Neural cell (in vitro differentiated cells): ENCODE measurements around the gene C9orf43. TPM values are rescaled to one million over a fixed set of nuclear protein-coding genes. Genes with fewer than 3 reads are reported as not detected.

Source experiments
- H2AFZ ChIP-seq: fragments of 200-600, 300-800 bp; sonication (generic), shearing (Covaris generic); 2 replicates; pipeline ENCODE4 v1.6.0; 2014; ENCODE audit warnings: low read depth, mild to moderate bottlenecking, antibody characterized with exemption, low read length, moderate library complexity
- H3F3A ChIP-seq: fragments of 200-600 bp; shearing (Covaris generic); 2 replicates; pipeline ENCODE4 v1.6.1; 2016; ENCODE audit warnings: mild to moderate bottlenecking, moderate library complexity, mixed read lengths, antibody characterized with exemption, low read length; ENCODE audit not compliant: insufficient read depth, poor library complexity, severe bottlenecking
- H3K27ac ChIP-seq: fragments of 200-600, 300-800 bp; sonication (generic), shearing (Covaris generic); 2 replicates; pipeline ENCODE4 v1.5.1; 2014; ENCODE audit warnings: mild to moderate bottlenecking, low read length, moderate library complexity
- H3K27me3 ChIP-seq: fragments of 300-800, 200-600 bp; sonication (generic), shearing (Covaris generic); 2 replicates; pipeline ENCODE4 v1.6.0; 2014; ENCODE audit warnings: mild to moderate bottlenecking, low read depth, low read length, moderate library complexity; ENCODE audit not compliant: insufficient read depth
- H3K36me3 ChIP-seq: fragments of 300-800, 200-600 bp; sonication (generic), shearing (Covaris generic); 2 replicates; pipeline ENCODE4 v1.5.1; 2014; ENCODE audit warnings: mild to moderate bottlenecking, antibody characterized with exemption, low read length, moderate library complexity; ENCODE audit not compliant: insufficient read depth
- H3K4me2 ChIP-seq: fragments of 300-800, 200-600 bp; sonication (generic), shearing (Covaris generic); 2 replicates; pipeline ENCODE4 v1.6.0; 2014; ENCODE audit warnings: mild to moderate bottlenecking, low read length
- H3K4me3 ChIP-seq: fragments of 300-800, 200-600 bp; sonication (generic), shearing (Covaris generic); 2 replicates; pipeline ENCODE4 v1.5.1; 2014; ENCODE audit warnings: mild to moderate bottlenecking, low read length, moderate library complexity
- H3K79me2 ChIP-seq: fragments of 200-600 bp; shearing (Covaris generic); replicated peaks from 2 replicates; pipeline ENCODE4 v1.6.0; 2014; ENCODE audit warnings: mild to moderate bottlenecking, low read length, moderate library complexity; ENCODE audit not compliant: insufficient read depth
- H3K9ac ChIP-seq: fragments of 300-800, 200-600 bp; sonication (generic), shearing (Covaris generic); 2 replicates; pipeline ENCODE4 v1.6.1; 2016; ENCODE audit warnings: mild to moderate bottlenecking, low read length, mixed read lengths
- H3K9me2 ChIP-seq: fragments of 200-600 bp; shearing (Covaris generic); 2 replicates; pipeline ENCODE4 v1.6.1; 2016; ENCODE audit warnings: mild to moderate bottlenecking, low read length, mixed read lengths; ENCODE audit not compliant: insufficient read depth
- H3K9me3 ChIP-seq: fragments of 200-600, 300-800 bp; sonication (generic), shearing (Covaris generic); 2 replicates; pipeline ENCODE4 v1.6.1; 2016; ENCODE audit warnings: mild to moderate bottlenecking, mixed run types, low read length, moderate library complexity, mixed read lengths
- H4K20me1 ChIP-seq: fragments of 200-600 bp; shearing (Covaris generic); 2 replicates; pipeline ENCODE4 v1.6.1; 2016; ENCODE audit warnings: mild to moderate bottlenecking, mixed run types; ENCODE audit not compliant: insufficient read depth
- EP300 ChIP-seq: fragments of 450-650 bp; conservative IDR thresholded peaks from 2 replicates; pipeline ENCODE4 v1.6.1; 2014; ENCODE audit warnings: antibody characterized with exemption, mild to moderate bottlenecking, moderate library complexity; ENCODE audit not compliant: poor library complexity, severe bottlenecking
- EZH2 ChIP-seq: fragments of 200-600, 300-800 bp; shearing (Covaris generic), sonication (generic); IDR thresholded peaks from 2 replicates; pipeline ENCODE4 v1.6.1; 2014; ENCODE audit warnings: antibody characterized with exemption, low read length, borderline replicate concordance, mild to moderate bottlenecking; ENCODE audit not compliant: insufficient read depth, poor library complexity, severe bottlenecking
- MXI1 ChIP-seq: fragments of 450-650 bp; conservative IDR thresholded peaks from 2 replicates; pipeline ENCODE4 v1.6.1; 2014; ENCODE audit warnings: antibody characterized with exemption, mild to moderate bottlenecking; ENCODE audit not compliant: poor library complexity, severe bottlenecking
- POLR2AphosphoS5 ChIP-seq: IDR thresholded peaks from 2 replicates; pipeline ENCODE4 v1.6.1; 2012
- RAD21 ChIP-seq: fragments of 450-650 bp; conservative IDR thresholded peaks from 2 replicates; pipeline ENCODE4 v1.6.1; 2014; ENCODE audit warnings: antibody characterized with exemption, mild to moderate bottlenecking, moderate library complexity
- SMC3 ChIP-seq: fragments of 450-650 bp; conservative IDR thresholded peaks from 2 replicates; pipeline ENCODE4 v1.6.1; 2014; ENCODE audit warnings: antibody characterized with exemption, mild to moderate bottlenecking, moderate library complexity; ENCODE audit not compliant: poor library complexity
- TAF1 ChIP-seq: IDR thresholded peaks from 2 replicates; pipeline ENCODE4 v1.6.1; 2012; ENCODE audit warnings: low read depth
- polyA plus RNA-seq: library from polyadenylated mRNA; depleted of rRNA; stranded (reverse); fragments of >200 nt; gene quantifications from 2 replicates; pipeline ENCODE4 v1.2.3, GENCODE V29; 2014
- TF ChIP-seq, protein P1 (sequence below): fragments of 450-650 bp; IDR thresholded peaks from 2 replicates; pipeline ENCODE4 v1.5.1; 2014; ENCODE audit warnings: antibody characterized with exemption, mild to moderate bottlenecking, moderate library complexity; ENCODE audit not compliant: poor library complexity, severe bottlenecking
- TF ChIP-seq, protein P2 (sequence below): IDR thresholded peaks from 2 replicates; pipeline ENCODE4 v1.6.1; 2012; ENCODE audit warnings: borderline replicate concordance

Gene C9orf43
- polyA plus RNA-seq, 1 donor from 2014 or later: 0.33 TPM

DNA sequence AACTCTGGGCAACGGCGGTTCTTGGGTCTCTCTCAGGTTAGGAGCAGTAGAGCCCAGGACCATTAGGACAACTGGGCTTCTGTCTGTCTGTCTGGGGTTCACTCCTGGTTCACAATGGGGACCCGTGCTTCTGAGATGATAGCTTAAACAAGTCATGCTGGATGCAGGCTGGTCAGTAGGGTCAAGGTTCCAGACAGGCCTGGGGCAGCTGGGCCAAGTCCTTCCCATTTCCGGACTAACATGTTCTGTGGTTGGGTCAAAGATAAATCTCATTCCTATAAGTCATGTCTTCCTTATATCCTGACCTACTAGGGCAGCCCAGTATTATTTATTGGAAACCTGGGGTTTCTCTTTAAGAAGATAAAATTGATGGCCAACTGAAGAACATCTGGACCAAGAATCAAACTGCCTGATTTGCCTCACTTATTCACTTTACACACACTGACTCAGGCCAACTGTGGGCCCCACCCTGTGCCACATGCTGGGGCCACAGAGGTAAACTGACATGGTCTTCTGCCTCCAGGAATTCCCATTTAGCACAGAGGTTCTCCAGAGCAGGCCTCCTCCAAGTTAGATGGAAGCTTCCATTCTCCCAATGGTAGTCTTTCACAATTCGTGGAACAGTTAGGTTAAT, 42.1 kb upstream of the C9orf43 start:
- H3K9me2 ChIP-seq: no peaks in the 10 kb centered on the region
- H3K9me3 ChIP-seq: no peaks in the 10 kb centered on the region
- no peaks in the 10 kb centered on the region for H3K79me2 ChIP-seq
- no peaks in the 10 kb centered on the region for H3K36me3 ChIP-seq
- H3K27ac ChIP-seq: no peak overlapping the region
- H3F3A ChIP-seq: no peaks in the 10 kb centered on the region
- no peaks in the 10 kb centered on the region for H4K20me1 ChIP-seq
- TF ChIP-seq RAD21 (no peak), EP300 (no peak), TAF1 (no peak)
- TF ChIP-seq, protein P1, sequence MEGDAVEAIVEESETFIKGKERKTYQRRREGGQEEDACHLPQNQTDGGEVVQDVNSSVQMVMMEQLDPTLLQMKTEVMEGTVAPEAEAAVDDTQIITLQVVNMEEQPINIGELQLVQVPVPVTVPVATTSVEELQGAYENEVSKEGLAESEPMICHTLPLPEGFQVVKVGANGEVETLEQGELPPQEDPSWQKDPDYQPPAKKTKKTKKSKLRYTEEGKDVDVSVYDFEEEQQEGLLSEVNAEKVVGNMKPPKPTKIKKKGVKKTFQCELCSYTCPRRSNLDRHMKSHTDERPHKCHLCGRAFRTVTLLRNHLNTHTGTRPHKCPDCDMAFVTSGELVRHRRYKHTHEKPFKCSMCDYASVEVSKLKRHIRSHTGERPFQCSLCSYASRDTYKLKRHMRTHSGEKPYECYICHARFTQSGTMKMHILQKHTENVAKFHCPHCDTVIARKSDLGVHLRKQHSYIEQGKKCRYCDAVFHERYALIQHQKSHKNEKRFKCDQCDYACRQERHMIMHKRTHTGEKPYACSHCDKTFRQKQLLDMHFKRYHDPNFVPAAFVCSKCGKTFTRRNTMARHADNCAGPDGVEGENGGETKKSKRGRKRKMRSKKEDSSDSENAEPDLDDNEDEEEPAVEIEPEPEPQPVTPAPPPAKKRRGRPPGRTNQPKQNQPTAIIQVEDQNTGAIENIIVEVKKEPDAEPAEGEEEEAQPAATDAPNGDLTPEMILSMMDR: no peak
- no peak overlapping the region for H3K4me3 ChIP-seq
- no peak overlapping the region for H2AFZ ChIP-seq
- no peaks in the 10 kb centered on the region for H3K27me3 ChIP-seq
- no peak overlapping the region for H3K4me2 ChIP-seq
- H3K9ac ChIP-seq: no peak overlapping the region

DNA sequence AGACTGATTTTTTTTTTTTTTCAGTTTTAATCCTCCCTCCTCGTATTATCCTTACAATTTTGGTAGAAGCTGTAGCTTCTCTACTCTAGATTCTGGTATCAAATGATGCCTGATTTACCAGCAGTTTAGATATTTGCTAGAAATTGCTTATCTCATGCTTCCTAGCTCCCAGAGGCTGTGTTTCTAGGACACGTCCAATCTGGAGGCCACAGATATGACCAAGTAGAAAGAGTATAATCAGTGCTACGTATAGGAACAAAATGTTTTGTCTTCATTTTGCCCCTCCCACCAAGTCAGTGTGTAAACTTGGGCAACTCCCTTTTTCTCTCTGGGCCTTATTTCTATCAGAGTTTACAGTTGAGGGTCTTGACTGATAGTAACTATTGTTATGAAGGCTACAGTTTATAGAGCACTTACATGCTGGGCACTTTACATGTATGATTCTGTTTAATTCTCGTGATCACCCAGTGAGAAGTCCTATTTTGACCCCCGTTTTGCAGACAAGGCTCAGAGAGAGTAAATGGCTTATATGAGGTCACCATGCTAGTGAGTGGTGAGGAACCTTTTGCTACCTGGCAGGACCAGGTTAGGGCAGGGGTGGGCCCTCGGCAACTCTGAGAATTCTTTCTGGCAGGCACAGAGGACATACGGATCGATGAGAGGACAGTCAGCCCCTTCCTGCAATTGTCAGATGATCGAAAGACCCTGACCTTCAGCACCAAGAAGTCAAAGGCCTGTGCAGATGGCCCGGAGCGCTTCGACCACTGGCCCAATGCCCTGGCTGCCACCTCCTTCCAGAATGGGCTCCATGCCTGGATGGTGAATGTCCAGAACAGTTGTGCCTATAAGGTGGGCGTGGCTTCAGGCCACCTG, 41.3 kb upstream of the C9orf43 start:
- Histone ChIP-seq H3F3A (no peaks in the 10 kb centered on the region), H3K4me2 (no peak overlapping the region), H3K9me2 (no peaks in the 10 kb centered on the region), H3K36me3 (no peaks in the 10 kb centered on the region), H3K4me3 (no peak overlapping the region), H3K9ac (no peak overlapping the region), H3K79me2 (no peaks in the 10 kb centered on the region), H4K20me1 (no peaks in the 10 kb centered on the region), H2AFZ (no peak overlapping the region), H3K27ac (no peak overlapping the region), H3K9me3 (no peaks in the 10 kb centered on the region), H3K27me3 (no peaks in the 10 kb centered on the region)
- no peak for TF ChIP-seq MXI1
- TF ChIP-seq POLR2AphosphoS5: no peak
- TF ChIP-seq TAF1: no peak
- no peak for TF ChIP-seq SMC3
- TF ChIP-seq, protein P1: no peak
- no peak for TF ChIP-seq EP300
- no peak for TF ChIP-seq EZH2
- TF ChIP-seq, protein P2, sequence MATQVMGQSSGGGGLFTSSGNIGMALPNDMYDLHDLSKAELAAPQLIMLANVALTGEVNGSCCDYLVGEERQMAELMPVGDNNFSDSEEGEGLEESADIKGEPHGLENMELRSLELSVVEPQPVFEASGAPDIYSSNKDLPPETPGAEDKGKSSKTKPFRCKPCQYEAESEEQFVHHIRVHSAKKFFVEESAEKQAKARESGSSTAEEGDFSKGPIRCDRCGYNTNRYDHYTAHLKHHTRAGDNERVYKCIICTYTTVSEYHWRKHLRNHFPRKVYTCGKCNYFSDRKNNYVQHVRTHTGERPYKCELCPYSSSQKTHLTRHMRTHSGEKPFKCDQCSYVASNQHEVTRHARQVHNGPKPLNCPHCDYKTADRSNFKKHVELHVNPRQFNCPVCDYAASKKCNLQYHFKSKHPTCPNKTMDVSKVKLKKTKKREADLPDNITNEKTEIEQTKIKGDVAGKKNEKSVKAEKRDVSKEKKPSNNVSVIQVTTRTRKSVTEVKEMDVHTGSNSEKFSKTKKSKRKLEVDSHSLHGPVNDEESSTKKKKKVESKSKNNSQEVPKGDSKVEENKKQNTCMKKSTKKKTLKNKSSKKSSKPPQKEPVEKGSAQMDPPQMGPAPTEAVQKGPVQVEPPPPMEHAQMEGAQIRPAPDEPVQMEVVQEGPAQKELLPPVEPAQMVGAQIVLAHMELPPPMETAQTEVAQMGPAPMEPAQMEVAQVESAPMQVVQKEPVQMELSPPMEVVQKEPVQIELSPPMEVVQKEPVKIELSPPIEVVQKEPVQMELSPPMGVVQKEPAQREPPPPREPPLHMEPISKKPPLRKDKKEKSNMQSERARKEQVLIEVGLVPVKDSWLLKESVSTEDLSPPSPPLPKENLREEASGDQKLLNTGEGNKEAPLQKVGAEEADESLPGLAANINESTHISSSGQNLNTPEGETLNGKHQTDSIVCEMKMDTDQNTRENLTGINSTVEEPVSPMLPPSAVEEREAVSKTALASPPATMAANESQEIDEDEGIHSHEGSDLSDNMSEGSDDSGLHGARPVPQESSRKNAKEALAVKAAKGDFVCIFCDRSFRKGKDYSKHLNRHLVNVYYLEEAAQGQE: no peak
- no peak for TF ChIP-seq RAD21
